Skeletal muscle tissue (tissue), 4 donors: Measurements from ENCODE around the gene APOC1. TPM values are rescaled to one million over a fixed set of nuclear protein-coding genes. Genes with fewer than 3 reads are reported as not detected.
A peak's percentile ranks its signal among the peaks of the same experiment; 100 is the strongest.
"Not testable (repeated sequence)": the region's sequence is repeated elsewhere in the genome, so short reads cannot be mapped to it uniquely, and the experiment has no call there.

ENCODE experiments used
- H3K27ac ChIP-seq: one replicate; pipeline ENCODE4 v1.7.0; 2013; ENCODE audit warnings: mild to moderate bottlenecking, low read depth, low read length, inconsistent platforms
- H3K27me3 ChIP-seq, 3 donors: one replicate each; pipeline ENCODE4 v1.7.0; 2013; ENCODE audit warnings: low read length in 3 of 3; ENCODE audit not compliant: control insufficient read depth in 3 of 3, insufficient read depth in 3 of 3
- H3K36me3 ChIP-seq, 3 donors: one replicate each; pipeline ENCODE4 v1.7.0; 2013; ENCODE audit warnings: low read length in 3 of 3; ENCODE audit not compliant: control insufficient read depth in 3 of 3, insufficient read depth in 3 of 3
- H3K4me1 ChIP-seq, 3 donors: one replicate each; pipeline ENCODE4 v1.7.0; 2013; ENCODE audit warnings: low read length in 3 of 3, mild to moderate bottlenecking in 3 of 3; ENCODE audit not compliant: control insufficient read depth in 3 of 3, insufficient read depth in 3 of 3
- H3K4me3 ChIP-seq, 3 donors: one replicate each; pipeline ENCODE4 v1.7.0; 2013; ENCODE audit warnings: low read length in 3 of 3
- H3K9ac ChIP-seq, 3 donors: one replicate each; pipeline ENCODE4 v1.7.0; 2013; ENCODE audit warnings: low read length in 3 of 3, mild to moderate bottlenecking in 3 of 3, moderate library complexity in 2 of 3, low read depth in 1 of 3
- H3K9me3 ChIP-seq, 3 donors: one replicate each; pipeline ENCODE4 v1.7.0; 2013; ENCODE audit warnings: low read length in 3 of 3; ENCODE audit not compliant: control insufficient read depth in 3 of 3
- total RNA-seq: library from RNA; depleted of rRNA; stranded (reverse); fragments of >200 nt; gene quantifications from one replicate; pipeline ENCODE4 v1.2.3, GENCODE V29; 2014
- donor health status: Osteomylitis.

APOC1 gene
- total RNA-seq, 1 donor from 2014 or later = 5.7 TPM

- no peak overlapping the region for H3K4me3 ChIP-seq
- H3K9me3 ChIP-seq = no peaks in the 10 kb centered on the region
- H3K36me3 ChIP-seq = no peaks in the 10 kb centered on the region
- H3K27me3 ChIP-seq = peaks cover 17 to 48% (median 31%) of the 10 kb centered on the region in 3 donors
- H3K4me1 ChIP-seq = peaks cover 17 to 25% (median 19%) of the 10 kb centered on the region in 3 donors
- no peak overlapping the region for H3K27ac ChIP-seq
- H3K9ac ChIP-seq = no peak overlapping the region
These were observed 4.6 kb upstream of the APOC1 start for GRCh38 chr19:44909775-44910174.

DNA sequence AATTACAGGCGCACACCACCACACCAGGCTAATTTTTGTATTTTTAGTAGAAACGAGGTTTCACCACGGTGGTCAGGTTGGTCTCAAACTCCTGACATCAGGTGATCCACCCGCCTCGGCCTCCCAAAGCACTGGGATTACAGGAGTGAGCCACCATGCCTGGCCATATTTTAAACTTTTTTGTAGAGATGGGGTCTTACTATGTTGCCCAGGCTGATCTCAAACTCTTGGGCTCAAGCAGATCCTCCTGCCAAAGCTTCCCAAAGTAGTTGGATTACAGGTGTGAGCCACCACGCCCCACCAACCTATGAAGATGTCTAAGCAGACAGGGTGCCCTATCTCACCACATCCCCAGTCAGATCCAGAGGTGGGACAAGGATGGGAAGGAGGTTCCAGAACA is 2.5 kb upstream of the APOC1 start:
- H3K4me3 ChIP-seq, H3K9ac ChIP-seq, H3K9me3 ChIP-seq, H3K36me3 ChIP-seq, H3K27ac ChIP-seq: not testable (repeated sequence)
- H3K27me3 ChIP-seq = peaks cover 0 to 30% (median 17%) of the 10 kb centered on the region in 3 donors
- H3K4me1 ChIP-seq = peaks cover 16 to 30% (median 17%) of the 10 kb centered on the region in 3 donors

DNA sequence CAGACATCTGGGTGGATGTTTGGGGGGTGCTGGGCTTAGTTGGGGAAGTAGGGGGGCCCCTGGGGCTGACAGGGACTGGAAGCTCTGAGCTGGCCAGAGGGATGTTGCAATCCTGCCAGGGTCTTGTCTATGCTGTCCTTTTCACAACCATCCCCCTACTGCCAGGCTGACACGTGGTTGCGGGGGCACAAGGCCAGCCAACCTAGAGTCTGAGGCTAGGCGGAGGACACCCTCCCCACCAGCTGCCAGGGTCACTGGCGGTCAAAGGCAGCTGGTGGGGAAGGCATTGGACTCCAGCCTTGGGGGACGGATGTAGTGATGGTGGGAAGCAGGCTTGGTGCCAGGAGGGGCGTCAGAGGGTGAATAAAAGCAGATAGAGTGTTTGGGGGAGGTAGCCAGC is 1.6 kb upstream of the APOC1 start:
- peaks cover 16 to 26% (median 17%) of the 10 kb centered on the region in 3 donors for H3K4me1 ChIP-seq
- H3K27ac ChIP-seq = no peak overlapping the region
- H3K9ac ChIP-seq = no peak overlapping the region

DNA sequence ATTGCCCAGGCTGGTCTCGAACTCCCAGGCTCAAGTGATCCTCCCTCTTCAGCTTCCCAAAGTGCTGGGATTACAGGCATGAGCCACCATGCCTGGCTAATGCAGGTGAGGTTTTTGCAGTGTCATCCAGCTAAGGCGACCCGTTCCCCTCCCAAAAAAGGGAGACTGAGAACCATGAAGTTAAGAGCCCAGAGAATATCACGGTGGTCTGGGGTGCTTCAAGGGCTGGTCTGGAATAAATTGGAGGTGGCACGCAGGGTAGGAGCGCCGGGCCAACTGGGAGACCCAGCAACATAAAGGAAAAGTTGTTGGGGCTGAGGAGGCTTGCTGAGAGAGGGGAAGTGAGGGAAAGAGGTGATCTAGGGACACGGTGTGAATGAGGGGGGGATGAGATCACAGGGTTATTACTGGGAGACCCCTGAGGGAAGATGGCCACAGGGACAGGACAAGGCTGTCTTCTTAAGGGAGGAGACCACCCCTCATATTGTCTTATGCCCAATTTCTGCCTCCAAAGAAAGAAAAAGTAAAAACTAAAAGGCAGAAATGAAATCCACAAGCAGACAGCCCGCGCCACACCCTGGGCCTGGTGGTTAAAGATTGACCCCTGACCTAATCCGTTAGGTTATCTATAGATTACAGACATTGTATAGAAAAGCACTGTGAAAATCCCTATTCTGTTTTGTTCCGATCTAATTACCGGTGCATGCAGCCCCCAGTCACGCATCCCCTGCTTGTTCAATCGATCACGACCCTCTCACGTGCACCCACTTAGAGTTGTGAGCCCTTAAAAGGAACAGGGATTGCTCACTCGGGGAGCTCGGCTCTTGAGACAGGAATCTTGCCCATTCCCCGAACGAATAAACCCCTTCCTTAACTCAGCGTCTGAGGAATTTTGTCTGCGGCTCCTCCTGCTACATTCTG is 636 bp upstream of the APOC1 start:
- H3K36me3 ChIP-seq, H3K27ac ChIP-seq, H3K9me3 ChIP-seq: not testable (repeated sequence)
- Histone ChIP-seq H3K27me3 (peaks cover 0 to 21% (median 10%) of the 10 kb centered on the region in 3 donors), H3K4me3 (peak overlapping the region in 2 of 3 donors; percentile 57 to 70), H3K4me1 (peaks cover 16 to 26% (median 17%) of the 10 kb centered on the region in 3 donors), H3K9ac (peak overlapping the region in 1 of 3 donors; percentile 60)

More for the DNA sequence above, 1.6 kb upstream of the APOC1 start:
- Histone ChIP-seq H3K4me3 (no peak overlapping the region), H3K36me3 (no peaks in the 10 kb centered on the region), H3K9me3 (no peaks in the 10 kb centered on the region), H3K27me3 (peaks cover 0 to 22% (median 11%) of the 10 kb centered on the region in 3 donors)

DNA sequence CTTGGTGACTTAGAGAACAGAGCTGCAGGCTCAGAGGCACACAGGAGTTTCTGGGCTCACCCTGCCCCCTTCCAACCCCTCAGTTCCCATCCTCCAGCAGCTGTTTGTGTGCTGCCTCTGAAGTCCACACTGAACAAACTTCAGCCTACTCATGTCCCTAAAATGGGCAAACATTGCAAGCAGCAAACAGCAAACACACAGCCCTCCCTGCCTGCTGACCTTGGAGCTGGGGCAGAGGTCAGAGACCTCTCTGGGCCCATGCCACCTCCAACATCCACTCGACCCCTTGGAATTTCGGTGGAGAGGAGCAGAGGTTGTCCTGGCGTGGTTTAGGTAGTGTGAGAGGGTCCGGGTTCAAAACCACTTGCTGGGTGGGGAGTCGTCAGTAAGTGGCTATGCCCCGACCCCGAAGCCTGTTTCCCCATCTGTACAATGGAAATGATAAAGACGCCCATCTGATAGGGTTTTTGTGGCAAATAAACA is 9.9 kb downstream of the APOC1 start:
- no peak overlapping the region for H3K27ac ChIP-seq
- H3K27me3 ChIP-seq = no peaks in the 10 kb centered on the region
- H3K9ac ChIP-seq = no peak overlapping the region
- peaks cover 7 to 15% (median 11%) of the 10 kb centered on the region in 3 donors for H3K4me1 ChIP-seq
- no peaks in the 10 kb centered on the region for H3K36me3 ChIP-seq
- no peak overlapping the region for H3K4me3 ChIP-seq
- no peaks in the 10 kb centered on the region for H3K9me3 ChIP-seq

DNA sequence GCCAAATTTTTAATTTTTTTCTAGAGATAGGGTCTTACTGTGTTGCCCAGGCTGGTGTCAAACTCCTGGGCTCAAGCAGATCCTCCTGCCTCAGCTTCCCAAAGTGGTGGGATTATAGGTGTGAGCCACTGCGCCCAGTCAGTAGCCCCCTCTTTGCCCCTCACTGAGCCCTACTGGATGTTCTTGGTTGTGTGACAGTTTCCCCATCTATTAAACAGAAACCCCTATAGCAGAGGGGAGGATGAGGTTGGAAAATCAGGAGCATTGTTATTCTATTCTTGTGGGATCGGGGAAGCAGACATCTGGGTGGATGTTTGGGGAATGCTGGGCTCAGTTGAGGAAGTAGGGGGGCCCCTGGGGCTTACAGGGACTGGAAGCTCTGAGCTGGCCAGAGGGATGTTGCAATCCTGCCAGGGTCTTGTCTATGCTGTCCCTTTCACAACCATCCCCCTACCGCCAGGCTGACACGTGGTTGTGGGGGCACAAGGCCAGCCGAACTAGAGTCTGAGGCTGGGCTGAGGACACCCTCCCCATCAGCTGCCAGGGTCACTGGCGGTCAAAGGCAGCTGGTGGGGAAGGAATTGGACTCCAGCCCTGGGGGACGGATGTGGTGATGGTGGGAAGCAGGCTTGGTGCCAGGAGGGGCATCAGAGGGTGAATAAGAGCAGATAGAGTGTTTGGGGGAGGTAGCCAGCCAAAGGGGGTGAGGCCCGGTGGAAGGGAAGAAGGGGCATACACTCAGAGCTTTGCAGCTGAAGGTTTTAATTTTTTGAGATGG is 10.9 kb downstream of the APOC1 start:
- Histone ChIP-seq H3K27ac (peak overlapping the region; percentile 30), H3K36me3 (no peaks in the 10 kb centered on the region), H3K4me3 (no peak overlapping the region), H3K9ac (no peak overlapping the region), H3K27me3 (no peaks in the 10 kb centered on the region), H3K4me1 (peaks cover 7 to 15% (median 11%) of the 10 kb centered on the region in 3 donors), H3K9me3 (no peaks in the 10 kb centered on the region)

DNA sequence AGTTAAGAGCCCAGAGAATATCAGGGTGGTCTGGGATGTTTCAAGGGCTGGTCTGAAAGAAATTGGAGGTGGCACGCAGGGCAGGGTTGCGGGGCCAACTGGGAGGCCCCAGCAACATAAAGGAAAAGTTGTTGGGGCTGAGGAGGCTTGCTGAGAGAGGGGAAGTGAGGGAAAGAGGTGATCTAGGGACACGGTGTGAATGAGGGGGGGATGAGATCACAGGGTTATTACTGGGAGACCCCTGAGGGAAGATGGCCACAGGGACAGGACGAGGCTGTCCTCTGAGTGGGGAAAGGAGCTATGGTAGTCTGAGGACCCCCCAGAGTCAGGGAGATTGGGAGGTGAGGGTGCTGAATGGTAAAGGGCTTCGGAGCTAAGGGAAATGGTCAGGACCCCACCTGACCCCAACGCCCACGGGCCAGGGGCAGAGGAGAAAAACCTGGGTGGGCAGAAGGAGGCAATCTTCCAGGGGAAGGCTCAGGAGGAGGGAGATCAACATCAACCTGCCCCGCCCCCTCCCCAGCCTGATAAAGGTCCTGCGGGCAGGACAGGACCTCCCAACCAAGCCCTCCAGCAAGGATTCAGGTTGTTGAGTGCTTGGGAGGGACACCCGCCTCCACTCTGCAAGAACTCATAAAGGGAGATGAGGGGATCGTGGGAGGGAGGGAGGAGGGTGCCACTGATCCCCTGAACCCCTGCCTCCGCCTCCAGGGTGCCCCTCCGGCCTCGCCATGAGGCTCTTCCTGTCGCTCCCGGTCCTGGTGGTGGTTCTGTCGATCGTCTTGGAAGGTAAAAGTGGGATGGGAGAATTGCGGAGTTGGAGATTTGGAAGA is 12.1 kb downstream of the APOC1 start:
- not testable (repeated sequence) for H3K9ac ChIP-seq, H3K9me3 ChIP-seq, H3K36me3 ChIP-seq, H3K27ac ChIP-seq, H3K27me3 ChIP-seq
- Histone ChIP-seq H3K4me1 (peaks cover 7 to 15% (median 11%) of the 10 kb centered on the region in 3 donors), H3K4me3 (peak overlapping the region in 1 of 3 donors; percentile 31)

DNA sequence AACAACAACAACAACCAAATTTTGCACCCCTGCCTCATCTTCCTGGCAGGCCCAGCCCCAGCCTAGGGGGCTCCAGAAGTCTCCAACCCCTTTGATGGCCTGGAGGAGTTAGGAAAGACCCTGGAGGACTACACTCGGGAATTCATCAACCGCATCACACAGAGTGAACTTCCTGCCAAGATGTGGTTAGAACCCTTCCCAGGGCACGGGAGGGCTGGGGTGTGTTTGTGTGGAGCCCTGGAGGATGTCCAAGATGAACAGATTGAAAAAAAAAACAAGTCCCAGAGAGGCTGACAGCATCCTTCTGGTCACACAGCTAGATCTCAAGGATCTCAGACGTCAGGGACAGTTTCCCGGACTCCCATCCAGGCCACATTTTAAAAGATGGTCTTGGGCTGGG is 13.3 kb downstream of the APOC1 start:
- Histone ChIP-seq H3K27me3 (no peaks in the 10 kb centered on the region), H3K4me3 (no peak overlapping the region), H3K4me1 (peaks cover 7 to 15% (median 11%) of the 10 kb centered on the region in 3 donors), H3K36me3 (no peaks in the 10 kb centered on the region), H3K9me3 (no peaks in the 10 kb centered on the region), H3K27ac (no peak overlapping the region), H3K9ac (no peak overlapping the region)

DNA sequence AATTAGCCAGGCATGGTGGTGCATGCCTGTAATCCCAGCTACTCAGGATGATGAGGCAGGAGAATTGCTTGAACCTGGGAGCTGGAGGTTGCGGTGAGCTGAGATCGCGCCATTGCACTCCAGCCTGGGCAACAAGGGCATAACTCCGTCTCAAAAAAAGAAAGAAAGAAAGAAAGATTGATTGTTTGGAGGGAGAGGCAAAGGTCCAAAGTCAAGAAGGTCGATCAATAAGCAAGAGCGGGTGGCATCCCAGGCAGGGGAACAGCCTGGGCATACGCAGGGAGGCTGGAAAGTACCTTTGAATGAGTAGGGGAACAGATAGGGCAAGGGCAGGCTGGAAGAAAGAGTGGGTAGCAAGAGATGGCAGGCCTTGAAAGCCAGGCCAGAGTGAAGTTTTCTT is 15.7 kb downstream of the APOC1 start:
- Histone ChIP-seq H3K9ac (no peak overlapping the region), H3K4me3 (no peak overlapping the region), H3K4me1 (peaks cover 7 to 14% (median 11%) of the 10 kb centered on the region in 3 donors), H3K36me3 (no peaks in the 10 kb centered on the region), H3K9me3 (no peaks in the 10 kb centered on the region), H3K27me3 (no peaks in the 10 kb centered on the region), H3K27ac (no peak overlapping the region)
